HUES48 (cell line): Measurements from ENCODE around the gene TAS1R1.

Experiments
- H3K27ac ChIP-seq: one replicate; pipeline ENCODE4 v1.7.0; 2013; ENCODE audit warnings: low read depth, low read length, inconsistent platforms
- H3K27me3 ChIP-seq: 2 replicates; pipeline ENCODE4 v1.6.1; 2013; ENCODE audit warnings: mild to moderate bottlenecking, low read length; ENCODE audit not compliant: control insufficient read depth, insufficient read depth
- H3K36me3 ChIP-seq: 2 replicates; pipeline ENCODE4 v1.6.1; 2013; ENCODE audit warnings: low read length; ENCODE audit not compliant: control insufficient read depth, insufficient read depth
- H3K4me1 ChIP-seq: 2 replicates; pipeline ENCODE4 v1.6.1; 2013; ENCODE audit warnings: mild to moderate bottlenecking, low read length; ENCODE audit not compliant: control insufficient read depth, insufficient read depth
- H3K4me3 ChIP-seq: 2 replicates; pipeline ENCODE4 v1.5.1; 2013; ENCODE audit warnings: mild to moderate bottlenecking, low read depth, low read length
- H3K9ac ChIP-seq: 2 replicates; pipeline ENCODE4 v1.6.1; 2013; ENCODE audit warnings: mild to moderate bottlenecking, low read depth, low read length, moderate library complexity
- H3K9me3 ChIP-seq: 2 replicates; pipeline ENCODE4 v1.6.1; 2013; ENCODE audit warnings: low read length; ENCODE audit not compliant: control insufficient read depth, insufficient read depth

TAS1R1 gene

DNA sequence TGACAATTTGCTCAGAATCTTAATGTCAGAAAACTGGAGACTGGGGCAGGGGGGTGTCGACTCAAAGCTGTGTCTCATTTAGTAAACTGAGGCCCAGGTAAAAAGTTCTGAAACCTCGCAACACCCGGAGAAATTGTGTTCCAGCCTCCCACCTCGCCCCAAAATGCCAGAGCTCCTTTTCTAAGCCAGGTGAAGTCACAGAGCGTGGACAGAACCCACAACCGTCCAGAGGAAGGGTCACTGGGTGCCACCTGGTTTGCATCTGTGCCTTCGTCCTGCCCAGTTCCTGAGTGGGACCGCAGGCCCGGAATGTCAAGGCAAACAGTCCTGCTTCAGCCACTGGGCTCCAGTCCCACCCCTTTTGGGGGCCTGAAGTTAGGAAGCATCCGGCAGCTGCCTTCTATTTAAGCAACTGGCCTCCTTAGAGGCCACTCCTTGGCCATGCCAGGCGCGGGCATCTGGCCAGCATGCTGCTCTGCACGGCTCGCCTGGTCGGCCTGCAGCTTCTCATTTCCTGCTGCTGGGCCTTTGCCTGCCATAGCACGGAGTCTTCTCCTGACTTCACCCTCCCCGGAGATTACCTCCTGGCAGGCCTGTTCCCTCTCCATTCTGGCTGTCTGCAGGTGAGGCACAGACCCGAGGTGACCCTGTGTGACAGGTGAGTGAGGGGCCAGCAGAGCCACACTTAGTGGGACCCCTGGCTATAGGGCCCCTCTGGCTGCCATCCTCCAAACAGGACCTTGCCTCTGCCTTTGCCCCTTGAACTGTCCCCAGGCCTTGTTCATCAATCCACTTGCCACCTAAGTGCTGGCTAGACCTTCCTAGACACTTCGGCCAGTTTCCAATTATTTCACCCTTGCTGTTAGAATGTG lies at the start of gene TAS1R1:
Gene TAS1R1 (plus strand): TSS at position 401 of the 872 bp plus-strand sequence. CDS start 67 bp downstream, at position 468.
- peak within 1 kb of the TSS; percentile 97 for H3K9ac ChIP-seq
- H3K4me1 ChIP-seq, result peaks cover 5% of the 10 kb centered on the region
- peaks cover 14% of the 10 kb centered on the region for H3K36me3 ChIP-seq
- H3K27me3 ChIP-seq, result no peaks in the 10 kb centered on the region
- H3K9me3 ChIP-seq, result no peaks in the 10 kb centered on the region
- H3K4me3 ChIP-seq, result peak within 1 kb of the TSS; percentile 95
- H3K27ac ChIP-seq, result peak within 1 kb of the TSS; percentile 84

DNA sequence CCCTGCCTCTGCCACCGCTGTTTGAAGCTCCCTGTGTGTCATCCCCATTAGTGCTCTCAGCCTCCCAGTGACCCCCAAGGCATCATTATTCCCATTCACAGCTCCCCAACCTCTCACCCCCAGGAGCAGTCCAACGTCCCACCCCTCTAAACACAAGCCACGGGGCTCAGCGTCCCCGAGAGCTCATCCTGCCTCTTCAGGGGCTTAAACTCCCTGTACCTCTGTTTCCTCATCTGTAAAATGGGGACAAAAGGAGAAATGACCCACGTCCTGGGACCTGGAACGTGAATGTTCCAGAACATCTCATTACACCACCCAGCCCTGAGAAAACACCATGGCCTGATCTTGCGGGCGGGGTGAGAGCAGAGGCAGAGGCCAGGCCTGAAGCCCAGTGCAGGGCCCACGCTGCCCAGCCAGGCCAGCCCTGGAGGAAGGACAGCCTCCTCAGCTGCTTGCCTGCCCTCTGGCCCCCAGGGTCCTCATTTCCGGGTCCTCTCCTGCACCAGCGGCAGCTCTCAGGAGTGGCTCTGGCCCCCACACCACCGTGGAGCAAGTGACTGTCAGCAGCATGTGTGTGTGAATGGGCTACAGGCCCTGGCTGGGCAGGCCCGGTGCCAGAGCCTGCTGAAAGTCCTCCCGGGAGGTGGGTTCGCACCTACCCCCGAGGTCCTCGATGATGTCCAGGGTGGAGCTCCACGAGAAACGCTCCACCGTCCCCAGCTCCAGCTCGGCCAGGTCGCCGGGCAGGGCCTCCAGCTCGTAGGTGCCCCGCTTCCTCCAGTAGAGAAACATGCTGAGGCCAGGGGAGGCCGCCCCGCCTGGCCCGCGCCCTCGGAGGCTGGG lies 49.5 kb upstream of the TAS1R1 start:
- H3K36me3 ChIP-seq, result no peaks in the 10 kb centered on the region
- H3K9me3 ChIP-seq, result no peaks in the 10 kb centered on the region
- H3K27ac ChIP-seq, result no peak overlapping the region
- H3K4me3 ChIP-seq, result no peak overlapping the region
- no peak overlapping the region for H3K9ac ChIP-seq
- H3K27me3 ChIP-seq, result no peaks in the 10 kb centered on the region
- no peaks in the 10 kb centered on the region for H3K4me1 ChIP-seq

DNA sequence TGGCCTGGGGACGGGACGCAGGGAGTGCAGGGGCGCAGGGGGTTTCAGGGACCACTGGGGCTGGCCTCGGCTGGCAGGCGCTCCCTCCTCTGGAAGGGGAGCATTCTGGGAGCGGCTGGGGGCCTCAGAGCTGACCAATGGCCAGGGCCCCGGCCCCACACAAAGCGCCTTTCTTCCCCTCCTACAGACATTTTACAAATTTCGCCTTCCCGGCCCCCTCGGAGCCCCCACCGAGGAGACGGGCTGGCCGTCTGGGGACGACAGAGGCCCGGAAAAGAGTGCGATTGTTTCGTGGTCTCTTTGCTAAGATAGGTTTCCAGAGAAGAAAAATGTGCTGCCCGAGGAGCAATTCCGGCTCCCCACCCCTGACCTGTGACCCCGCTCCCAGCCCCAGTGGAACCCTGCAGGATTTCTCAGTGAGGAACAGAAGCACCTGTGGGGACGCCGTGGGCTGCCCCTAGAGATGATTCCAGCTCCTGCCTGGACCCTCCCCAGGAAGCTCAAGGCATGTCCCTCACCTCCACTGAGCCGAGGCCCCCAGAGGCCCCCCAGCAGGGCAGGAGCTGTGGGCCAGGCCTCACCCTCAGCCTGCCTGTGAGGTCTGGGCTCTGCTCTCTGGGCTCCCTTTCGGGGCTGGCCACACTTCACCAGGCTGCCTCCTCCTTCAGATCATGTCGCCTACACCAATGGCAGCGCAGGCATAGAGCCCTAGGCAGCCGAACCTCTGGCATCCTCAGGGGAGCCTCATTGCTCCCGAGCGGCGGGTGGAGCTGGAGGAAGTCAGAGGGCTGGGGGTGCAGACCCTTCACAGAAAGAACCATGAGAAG lies 48.7 kb upstream of the TAS1R1 start:
- Histone ChIP-seq H3K36me3 (no peaks in the 10 kb centered on the region), H3K27me3 (no peaks in the 10 kb centered on the region), H3K4me3 (no peak overlapping the region), H3K27ac (no peak overlapping the region), H3K9ac (no peak overlapping the region), H3K9me3 (no peaks in the 10 kb centered on the region), H3K4me1 (no peaks in the 10 kb centered on the region)

DNA sequence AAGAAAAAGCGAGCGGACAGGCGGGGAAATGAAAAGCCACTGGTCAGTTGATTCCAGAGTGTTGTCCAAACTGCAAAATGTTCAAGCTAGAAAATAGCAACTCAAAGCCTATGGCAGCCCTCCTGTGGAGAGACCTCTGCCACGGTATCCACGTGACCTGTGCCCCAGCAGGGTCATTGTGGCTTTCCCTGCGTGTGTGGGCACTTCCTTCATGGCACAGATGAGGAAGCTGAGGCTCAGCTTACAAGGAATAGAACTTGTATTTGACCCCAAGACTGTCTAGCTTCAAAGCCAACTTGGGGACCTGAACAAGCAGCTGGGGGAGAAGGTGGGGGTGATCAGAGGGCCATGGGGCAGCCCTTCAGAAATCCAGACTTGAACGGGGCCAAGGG lies 48.1 kb upstream of the TAS1R1 start:
- H3K9ac ChIP-seq, result no peak overlapping the region
- no peaks in the 10 kb centered on the region for H3K4me1 ChIP-seq
- no peaks in the 10 kb centered on the region for H3K9me3 ChIP-seq
- H3K4me3 ChIP-seq, result no peak overlapping the region
- H3K27ac ChIP-seq, result no peak overlapping the region
- no peaks in the 10 kb centered on the region for H3K36me3 ChIP-seq
- no peaks in the 10 kb centered on the region for H3K27me3 ChIP-seq

DNA sequence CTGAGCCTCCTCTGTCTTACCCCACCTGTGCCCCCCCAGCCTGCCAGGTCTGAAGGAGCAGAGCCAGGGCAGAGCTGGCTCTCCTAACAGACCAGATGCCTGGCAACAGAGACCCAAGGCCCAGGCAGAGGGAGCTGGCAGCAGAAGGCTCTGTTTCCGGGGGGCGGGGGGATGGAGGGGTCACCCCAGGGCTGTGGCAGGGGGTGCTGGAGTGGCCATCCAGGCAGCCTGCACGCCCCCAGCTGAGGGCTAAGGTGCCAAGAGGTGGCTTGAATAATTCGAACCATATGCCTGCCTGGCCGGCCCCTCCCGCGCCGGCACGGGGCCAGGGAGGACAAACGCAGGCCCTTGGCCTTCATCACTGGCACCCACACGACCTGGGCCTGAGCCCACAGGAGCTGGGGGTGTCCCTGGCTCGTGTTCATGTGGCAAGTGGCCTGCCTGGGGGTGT lies 47.6 kb upstream of the TAS1R1 start:
- Histone ChIP-seq H3K9ac (no peak overlapping the region), H3K4me3 (no peak overlapping the region), H3K9me3 (no peaks in the 10 kb centered on the region), H3K36me3 (no peaks in the 10 kb centered on the region), H3K27me3 (no peaks in the 10 kb centered on the region), H3K27ac (no peak overlapping the region), H3K4me1 (no peaks in the 10 kb centered on the region)

DNA sequence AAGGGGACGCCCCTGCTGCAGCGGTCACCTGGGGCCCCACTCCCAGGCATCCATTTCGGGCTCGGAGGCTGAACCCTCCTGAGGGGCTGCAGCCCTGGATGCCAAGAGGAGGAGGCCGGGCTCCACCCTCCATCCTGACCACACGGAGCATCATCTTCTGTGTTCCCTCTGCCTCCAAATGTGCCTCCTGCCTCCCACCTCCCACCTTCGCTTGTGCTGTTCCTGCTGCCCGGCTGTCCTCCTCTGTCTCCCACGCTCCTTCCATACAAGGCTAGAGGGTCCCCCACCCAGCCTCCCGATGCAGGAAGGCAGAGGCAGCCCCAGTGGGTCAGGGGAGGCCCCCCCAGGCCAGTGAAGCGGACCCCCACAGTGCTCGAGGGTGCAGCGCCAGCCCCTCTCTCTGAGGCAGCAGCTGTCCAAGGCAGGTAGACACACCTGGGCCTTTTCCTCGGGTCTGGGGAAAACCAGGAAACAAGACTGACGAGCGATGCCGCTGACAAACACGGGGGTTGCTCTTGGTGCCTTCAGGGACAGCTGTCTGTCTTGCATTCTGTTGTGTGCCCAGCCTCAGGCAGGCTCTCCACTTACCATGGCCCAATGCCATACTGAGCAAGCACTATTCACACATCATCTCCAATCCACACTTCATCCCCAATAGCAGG lies 46.8 kb upstream of the TAS1R1 start:
- Histone ChIP-seq H3K4me1 (no peaks in the 10 kb centered on the region), H3K4me3 (no peak overlapping the region), H3K9ac (no peak overlapping the region), H3K27me3 (no peaks in the 10 kb centered on the region), H3K27ac (no peak overlapping the region), H3K9me3 (no peaks in the 10 kb centered on the region), H3K36me3 (no peaks in the 10 kb centered on the region)

DNA sequence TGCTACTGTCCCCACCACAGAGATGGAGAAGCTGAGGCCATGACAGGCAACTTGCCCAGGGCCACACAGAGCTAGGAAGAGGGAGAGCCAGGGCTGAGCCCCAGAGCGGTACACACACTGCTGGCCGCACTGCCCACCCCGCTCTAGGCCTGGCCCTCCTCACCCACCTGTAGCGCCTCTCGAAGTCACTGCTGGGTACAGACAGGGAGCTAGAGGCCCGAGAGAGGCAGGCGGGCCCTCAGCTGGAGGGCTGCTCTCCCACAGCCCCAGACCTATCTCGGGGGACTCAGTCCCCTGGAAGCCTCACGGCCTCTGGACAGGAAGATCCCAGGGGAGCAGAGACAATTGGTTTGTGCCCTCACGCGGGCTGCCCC lies 46.3 kb upstream of the TAS1R1 start:
- H3K27me3 ChIP-seq, result no peaks in the 10 kb centered on the region
- no peak overlapping the region for H3K9ac ChIP-seq
- H3K36me3 ChIP-seq, result no peaks in the 10 kb centered on the region
- H3K4me3 ChIP-seq, result no peak overlapping the region
- no peaks in the 10 kb centered on the region for H3K4me1 ChIP-seq
- no peaks in the 10 kb centered on the region for H3K9me3 ChIP-seq
- no peak overlapping the region for H3K27ac ChIP-seq

DNA sequence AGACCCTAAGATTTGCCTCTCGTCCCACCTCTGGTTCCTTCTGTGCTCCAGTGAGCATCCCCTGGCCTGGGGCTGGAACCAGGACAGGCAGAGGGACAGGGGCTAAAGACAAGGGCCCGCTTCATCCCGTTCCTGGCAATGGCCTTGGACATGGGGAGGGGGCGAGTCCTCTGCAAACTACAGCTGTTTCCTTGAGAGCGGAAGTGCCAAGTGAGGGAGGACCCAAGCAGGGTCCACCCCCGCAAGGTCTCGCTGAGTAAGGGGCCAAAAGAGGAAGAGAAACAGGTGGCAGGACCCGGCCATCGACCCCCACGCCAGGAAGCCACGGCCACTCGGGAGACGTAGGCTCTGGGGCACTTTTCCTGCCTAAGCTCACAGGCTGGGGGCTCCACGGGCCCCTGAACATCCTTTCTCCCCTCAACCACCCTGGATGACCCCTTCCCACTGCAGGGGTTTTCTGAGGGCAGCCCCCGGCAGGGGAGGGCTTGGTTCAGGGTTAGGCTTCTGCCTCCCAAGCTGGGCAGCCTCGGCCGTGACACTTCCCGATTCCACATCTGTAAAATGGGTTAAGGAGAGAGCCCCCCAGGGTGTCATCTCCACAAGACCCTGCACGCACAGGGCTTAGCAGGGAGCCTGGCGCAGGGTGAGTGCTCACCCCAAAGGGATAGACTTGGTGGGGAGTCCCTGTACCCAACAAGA lies 45.7 kb upstream of the TAS1R1 start:
- Histone ChIP-seq H3K9ac (no peak overlapping the region), H3K36me3 (no peaks in the 10 kb centered on the region), H3K4me3 (no peak overlapping the region), H3K27me3 (no peaks in the 10 kb centered on the region), H3K27ac (no peak overlapping the region), H3K9me3 (no peaks in the 10 kb centered on the region), H3K4me1 (no peaks in the 10 kb centered on the region)

DNA sequence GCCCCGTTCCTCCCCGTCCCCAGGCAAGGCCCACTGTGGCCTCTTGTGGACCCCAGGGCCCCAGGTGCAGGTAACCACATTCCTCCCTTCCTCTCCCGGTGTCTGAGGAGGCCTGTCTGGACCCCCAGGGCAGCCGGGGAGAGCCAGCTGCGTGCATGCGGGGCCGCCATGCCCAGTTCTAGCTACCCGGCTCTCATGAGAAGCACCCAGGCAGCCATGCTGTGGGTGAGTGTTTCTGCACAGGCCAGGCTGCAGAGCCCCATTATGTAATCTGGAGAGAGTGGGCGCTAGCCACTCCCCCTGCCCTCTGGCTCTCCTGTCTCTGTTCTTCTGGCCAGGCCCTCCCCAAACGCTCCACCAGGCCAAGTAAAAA lies 45.2 kb upstream of the TAS1R1 start:
- no peak overlapping the region for H3K9ac ChIP-seq
- H3K4me3 ChIP-seq, result no peak overlapping the region
- no peak overlapping the region for H3K27ac ChIP-seq
- no peaks in the 10 kb centered on the region for H3K4me1 ChIP-seq
- H3K27me3 ChIP-seq, result no peaks in the 10 kb centered on the region
- H3K9me3 ChIP-seq, result no peaks in the 10 kb centered on the region
- no peaks in the 10 kb centered on the region for H3K36me3 ChIP-seq

DNA sequence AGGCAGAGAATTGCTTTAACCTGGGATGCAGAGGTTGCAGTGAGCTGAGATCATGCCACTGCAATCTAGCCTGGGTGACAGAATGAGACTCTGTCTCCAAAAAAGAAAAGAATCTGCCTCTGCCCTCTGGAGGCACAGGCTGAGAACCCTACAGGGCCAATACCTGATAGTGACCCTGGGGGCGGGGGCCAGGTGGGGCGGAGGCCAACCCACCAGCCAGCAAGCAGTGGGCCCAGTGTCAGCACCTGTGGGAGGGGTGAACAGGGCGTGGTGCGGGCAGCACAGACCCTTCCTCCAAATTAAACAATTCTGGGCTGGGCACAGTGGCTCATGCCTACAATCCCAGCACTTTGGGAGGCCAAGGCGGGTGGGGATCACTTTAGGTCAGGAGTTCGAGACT lies 44.6 kb upstream of the TAS1R1 start:
- no peaks in the 10 kb centered on the region for H3K4me1 ChIP-seq
- H3K4me3 ChIP-seq, result no peak overlapping the region
- no peaks in the 10 kb centered on the region for H3K36me3 ChIP-seq
- H3K27ac ChIP-seq, result no peak overlapping the region
- no peaks in the 10 kb centered on the region for H3K9me3 ChIP-seq
- no peaks in the 10 kb centered on the region for H3K27me3 ChIP-seq
- H3K9ac ChIP-seq, result no peak overlapping the region
